Thoracic aorta (tissue), 2 donors: ENCODE measurements around the gene TNN. TPM values are rescaled to one million over a fixed set of nuclear protein-coding genes. Genes with fewer than 3 reads are reported as not detected.

Source experiments
- ATAC-seq: fragments of 150-250 bp; one replicate; pipeline ENCODE4 v1.8.0; 2017; ENCODE audit warnings: low read depth; ENCODE audit not compliant: insufficient number of reproducible peaks, low FRiP score
- DNase-seq: peaks from one replicate; pipeline ENCODE4 v3.0.0-alpha.2; 2020; ENCODE audit warnings: low spot score
- H3K27ac ChIP-seq, 2 donors: fragments of 200-600 bp; sonication (generic); 1 replicate in 1 of 2; 2 replicates in 1 of 2; pipeline ENCODE4 v1.5.1; 2016; ENCODE audit warnings: mild to moderate bottlenecking in 2 of 2, moderate library complexity in 2 of 2
- H3K27me3 ChIP-seq: fragments of 200-600 bp; sonication (generic); replicated peaks from 2 replicates; pipeline ENCODE4 v1.6.0; 2016; ENCODE audit warnings: mild to moderate bottlenecking; ENCODE audit not compliant: insufficient read depth
- H3K36me3 ChIP-seq: fragments of 200-600 bp; sonication (generic); one replicate; pipeline ENCODE4 v1.5.1; 2016
- H3K4me1 ChIP-seq, 2 donors: fragments of 200-600 bp; sonication (generic); 1 replicate in 1 of 2; 2 replicates in 1 of 2; pipeline versions ENCODE4 v1.5.1 to v1.6.0; 2016; ENCODE audit warnings: low read depth in 2 of 2, mild to moderate bottlenecking in 1 of 2; ENCODE audit not compliant: control insufficient read depth in 1 of 2
- H3K4me3 ChIP-seq: fragments of 200-600 bp; sonication (generic); 2 replicates; pipeline ENCODE4 v1.5.1; 2016; ENCODE audit warnings: mild to moderate bottlenecking
- H3K9me3 ChIP-seq: fragments of 200-600 bp; sonication (generic); 2 replicates; pipeline ENCODE4 v1.5.1; 2016
- CTCF ChIP-seq: fragments of 200-600 bp; sonication (generic); IDR thresholded peaks from one replicate; pipeline ENCODE4 v1.5.1; 2019; ENCODE audit warnings: antibody characterized with exemption
- total RNA-seq, 2 donors: library from RNA; depleted of rRNA; stranded (reverse); fragments of >200 nt; gene quantifications; one replicate each; pipeline versions ENCODE4 v1.1.0 to v1.2.3, GENCODE V29; 2016

TNN gene
- total RNA-seq, 2 donors from 2014 or later: not detected

- H3K36me3 ChIP-seq: no peaks in the 10 kb centered on the region
- H3K4me3 ChIP-seq: no peak overlapping the region
- TF ChIP-seq CTCF: no peak
- no peaks in the 10 kb centered on the region for H3K9me3 ChIP-seq
- ATAC-seq (no peak), DNase-seq (no peak)
- H3K4me1 ChIP-seq: peaks cover 7 to 9% of the 10 kb centered on the region in 2 donors
- no peaks in the 10 kb centered on the region for H3K27me3 ChIP-seq
- no peak overlapping the region for H3K27ac ChIP-seq
Observed at GRCh38 chr1:175071276-175071943, 3.8 kb downstream of the TNN start.

GRCh38 chr1:175072099-175072951 is 4.7 kb downstream of the TNN start:
- no peak overlapping the region for H3K27ac ChIP-seq
- no peak for ATAC-seq
- H3K36me3 ChIP-seq: no peaks in the 10 kb centered on the region
- no peaks in the 10 kb centered on the region for H3K27me3 ChIP-seq
- TF ChIP-seq CTCF: no peak
- no peaks in the 10 kb centered on the region for H3K9me3 ChIP-seq
- peak overlapping the region; percentile 46 for H3K4me3 ChIP-seq
- DNase-seq: no peak
- H3K4me1 ChIP-seq: peaks cover 7 to 9% of the 10 kb centered on the region in 2 donors

- peaks cover 7 to 9% of the 10 kb centered on the region in 2 donors for H3K4me1 ChIP-seq
- no peak overlapping the region for H3K27ac ChIP-seq
- ATAC-seq: no peak
- peak overlapping the region; percentile 46 for H3K4me3 ChIP-seq
- H3K36me3 ChIP-seq: no peaks in the 10 kb centered on the region
- H3K27me3 ChIP-seq: no peaks in the 10 kb centered on the region
- H3K9me3 ChIP-seq: no peaks in the 10 kb centered on the region
- no peak for TF ChIP-seq CTCF
- DNase-seq: no peak
Observed at GRCh38 chr1:175073061-175073460, 5.4 kb downstream of the TNN start.

GRCh38 chr1:175073633-175074032 is 6.0 kb downstream of the TNN start:
- ATAC-seq: no peak
- H3K27ac ChIP-seq: no peak overlapping the region
- TF ChIP-seq CTCF: no peak

More at GRCh38 chr1:175073633-175074032, 6.0 kb downstream of the TNN start:
- H3K4me1 ChIP-seq: peaks cover 7 to 9% of the 10 kb centered on the region in 2 donors
- H3K27me3 ChIP-seq: no peaks in the 10 kb centered on the region
- H3K36me3 ChIP-seq: no peaks in the 10 kb centered on the region
- no peak overlapping the region for H3K4me3 ChIP-seq
- no peaks in the 10 kb centered on the region for H3K9me3 ChIP-seq
- DNase-seq: no peak
